Keratinocyte (primary cell): ENCODE data around the gene NBEAL2.

Source experiments
- EZH2 ChIP-seq: IDR thresholded peaks from one replicate; pipeline ENCODE4 v1.6.1; 2012; ENCODE audit warnings: inconsistent platforms, mild to moderate bottlenecking, low read length, moderate library complexity
- TF ChIP-seq, protein P1 (sequence below), 3 experiments: IDR thresholded peaks in 1 of 3; conservative IDR thresholded peaks in 1 of 3; optimal IDR thresholded peaks in 1 of 3; 2 replicates in 2 of 3; 3 replicates in 1 of 3; pipeline versions ENCODE3 to v1.5.1; 2011; ENCODE audit warnings: low read length in 3 of 3, mild to moderate bottlenecking in 3 of 3, moderate library complexity in 2 of 3, control low read depth in 1 of 3, inconsistent platforms in 1 of 3; ENCODE audit not compliant: insufficient read depth in 2 of 3; ENCODE audit errors: extremely low read depth in 1 of 3

DNA sequence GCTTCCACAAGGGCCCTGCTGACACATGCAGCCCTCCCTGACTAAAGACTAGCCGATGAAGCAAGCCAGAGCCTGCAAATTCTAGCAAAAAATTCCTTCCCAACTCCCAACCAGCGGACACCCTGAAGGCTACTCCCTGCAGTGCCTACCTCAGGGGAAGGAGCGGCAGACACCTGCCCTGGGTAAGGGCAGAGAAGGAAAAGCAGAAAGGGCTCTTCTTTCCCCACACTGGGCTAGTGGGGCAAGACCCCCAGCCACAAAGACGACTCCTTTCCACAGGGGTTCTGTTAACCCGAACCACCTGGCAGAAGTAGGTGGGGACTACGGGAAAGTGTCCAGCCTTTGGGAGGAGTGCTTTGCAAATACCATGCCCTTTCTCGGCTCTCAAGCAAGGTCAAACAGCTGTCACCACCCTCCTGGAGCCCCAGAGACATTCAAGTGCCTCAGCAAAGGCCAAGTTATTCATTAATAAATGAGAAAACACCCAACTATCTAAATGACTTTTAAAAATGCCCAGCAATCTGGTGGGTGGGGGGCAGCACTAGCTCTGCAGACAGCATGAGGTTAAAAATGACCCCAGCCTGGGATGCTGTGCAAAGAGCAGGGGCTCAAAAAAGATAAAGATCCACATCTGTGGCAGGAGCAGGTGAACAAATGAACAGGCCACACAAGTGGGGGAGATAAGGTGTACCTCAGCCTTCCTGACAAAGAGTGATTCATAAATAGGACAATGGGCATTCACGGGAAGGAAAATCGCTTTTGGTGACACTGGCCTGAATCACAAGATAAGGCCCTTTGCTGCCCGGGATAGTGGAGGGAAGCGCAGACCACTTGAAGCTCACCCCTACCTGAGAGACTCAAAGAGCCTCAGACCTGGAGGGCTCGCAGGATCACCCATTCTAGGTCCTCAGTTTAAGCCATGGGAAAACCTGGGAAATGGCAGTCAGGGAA, 36.0 kb upstream of the NBEAL2 start:
- TF ChIP-seq, protein P1, sequence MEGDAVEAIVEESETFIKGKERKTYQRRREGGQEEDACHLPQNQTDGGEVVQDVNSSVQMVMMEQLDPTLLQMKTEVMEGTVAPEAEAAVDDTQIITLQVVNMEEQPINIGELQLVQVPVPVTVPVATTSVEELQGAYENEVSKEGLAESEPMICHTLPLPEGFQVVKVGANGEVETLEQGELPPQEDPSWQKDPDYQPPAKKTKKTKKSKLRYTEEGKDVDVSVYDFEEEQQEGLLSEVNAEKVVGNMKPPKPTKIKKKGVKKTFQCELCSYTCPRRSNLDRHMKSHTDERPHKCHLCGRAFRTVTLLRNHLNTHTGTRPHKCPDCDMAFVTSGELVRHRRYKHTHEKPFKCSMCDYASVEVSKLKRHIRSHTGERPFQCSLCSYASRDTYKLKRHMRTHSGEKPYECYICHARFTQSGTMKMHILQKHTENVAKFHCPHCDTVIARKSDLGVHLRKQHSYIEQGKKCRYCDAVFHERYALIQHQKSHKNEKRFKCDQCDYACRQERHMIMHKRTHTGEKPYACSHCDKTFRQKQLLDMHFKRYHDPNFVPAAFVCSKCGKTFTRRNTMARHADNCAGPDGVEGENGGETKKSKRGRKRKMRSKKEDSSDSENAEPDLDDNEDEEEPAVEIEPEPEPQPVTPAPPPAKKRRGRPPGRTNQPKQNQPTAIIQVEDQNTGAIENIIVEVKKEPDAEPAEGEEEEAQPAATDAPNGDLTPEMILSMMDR (optimal IDR thresholded peaks at IDR 0.05 in 1 of 3, IDR thresholded peaks at IDR 0.05 in 1 of 3, conservative IDR thresholded peaks at IDR 0.05 in 1 of 3; ENCODE audit: extremely low read depth in 1 of 3, insufficient read depth in 2 of 3, low read length in 3 of 3) = no peak
- no peak for TF ChIP-seq EZH2
